ENCODE data around the gene KCTD21. TPM values are rescaled to one million over a fixed set of nuclear protein-coding genes. Genes with fewer than 3 reads are reported as not detected.
"Not testable (repeated sequence)": the region's sequence is repeated elsewhere in the genome, so short reads cannot be mapped to it uniquely, and the experiment has no call there.

Gene KCTD21
- total and polyA plus RNA-seq, 5 donors = 4.6 to 10.7 (median 9.7) TPM

- DNase-seq = no peak
- H3K27ac ChIP-seq (ENCODE audit: low read length) = no peak overlapping the region
- no peaks in the 10 kb centered on the region for H3K9me3 ChIP-seq (ENCODE audit: control insufficient read depth, low read length)
- no peak overlapping the region for H3K4me3 ChIP-seq (ENCODE audit: low read length)
- no peaks in the 10 kb centered on the region for H3K27me3 ChIP-seq (ENCODE audit: control insufficient read depth, insufficient read depth)
- ATAC-seq = no peak
- intact Hi-C loops (cut with DNase I) = loop anchor here (5.0 to 10.0 kb wide), 5 partner anchors 188 to 338 kb away; partner anchors contain the start of gene GAB2 (in 2 of the 4)
- H3K4me1 ChIP-seq (ENCODE audit: control insufficient read depth, insufficient read depth, low read length) = peaks cover 10% of the 10 kb centered on the region
- 94% methylated on average over 12 of the region's 12 CpGs for WGBS
Observed at GRCh38 chr11:78226684-78227680, 38.6 kb upstream of the KCTD21 start.

DNA sequence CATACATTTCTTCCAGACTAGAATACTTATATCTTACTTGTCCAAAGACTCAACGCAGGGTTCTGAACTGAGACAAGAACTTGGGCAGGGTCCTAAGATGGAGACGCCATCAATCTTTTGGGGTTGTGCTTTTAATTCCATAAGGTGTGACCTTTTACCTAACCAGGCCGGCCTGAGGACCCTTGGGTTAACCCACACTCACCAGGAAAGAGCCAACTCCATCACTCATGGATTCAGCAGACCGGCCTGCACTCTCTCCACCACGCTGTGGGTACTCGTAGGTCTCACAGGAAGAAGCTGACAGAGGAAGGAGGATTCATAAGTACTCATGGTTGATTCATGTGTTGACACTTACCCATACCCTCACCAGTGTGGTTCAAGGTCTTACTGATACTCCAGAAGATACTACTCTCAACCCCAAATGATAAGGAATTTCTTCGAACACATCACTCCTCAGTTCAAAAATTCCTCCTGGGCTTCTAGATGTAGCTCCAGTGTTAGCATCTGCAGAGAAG is 36.5 kb upstream of the KCTD21 start:
- DNase-seq = no peak
- Histone ChIP-seq H3K27ac (ENCODE audit: low read length) (no peak overlapping the region), H3K9me3 (ENCODE audit: control insufficient read depth, low read length) (no peaks in the 10 kb centered on the region), H3K27me3 (ENCODE audit: control insufficient read depth, insufficient read depth) (no peaks in the 10 kb centered on the region), H3K4me1 (ENCODE audit: control insufficient read depth, insufficient read depth, low read length) (no peaks in the 10 kb centered on the region), H3K4me3 (ENCODE audit: low read length) (no peak overlapping the region)
- intact Hi-C loops (cut with DNase I) = loop anchor here (5.0 to 10.0 kb wide), 5 partner anchors 190 to 340 kb away; partner anchors contain the start of gene GAB2 (in 2 of the 4)
- no peak for ATAC-seq
- 95% methylated on average over 7 of the region's 7 CpGs for WGBS

GRCh38 chr11:78224506-78224905 is 36.1 kb upstream of the KCTD21 start:
- no peaks in the 10 kb centered on the region for H3K4me1 ChIP-seq (ENCODE audit: control insufficient read depth, insufficient read depth, low read length)
- intact Hi-C loops (cut with DNase I) = loop anchor here in 3 of 4 donors (10.0 kb wide), 2 partner anchors 190 to 340 kb away; partner anchors contain the start of gene GAB2 (in 1 of the 3)
- no peaks in the 10 kb centered on the region for H3K9me3 ChIP-seq (ENCODE audit: control insufficient read depth, low read length)
- ATAC-seq (no peak), DNase-seq (no peak)
- 93% methylated on average over 4 of the region's 4 CpGs for WGBS
- no peaks in the 10 kb centered on the region for H3K27me3 ChIP-seq (ENCODE audit: control insufficient read depth, insufficient read depth)
- H3K4me3 ChIP-seq (ENCODE audit: low read length) = no peak overlapping the region
- no peak overlapping the region for H3K27ac ChIP-seq (ENCODE audit: low read length)

- Histone ChIP-seq H3K27ac (ENCODE audit: low read length) (no peak overlapping the region), H3K4me1 (ENCODE audit: control insufficient read depth, insufficient read depth, low read length) (no peaks in the 10 kb centered on the region), H3K27me3 (ENCODE audit: control insufficient read depth, insufficient read depth) (no peaks in the 10 kb centered on the region), H3K9me3 (ENCODE audit: control insufficient read depth, low read length) (no peaks in the 10 kb centered on the region), H3K4me3 (ENCODE audit: low read length) (no peak overlapping the region)
- intact Hi-C loops (cut with DNase I) = loop anchor here in 3 of 4 donors (10.0 kb wide), 2 partner anchors 191 to 341 kb away; partner anchors contain the start of gene GAB2 (in 1 of the 3)
- 87% methylated on average over 9 of the region's 9 CpGs for WGBS
- ATAC-seq (no peak), DNase-seq (no peak)
Observed at GRCh38 chr11:78223320-78223954, 35.0 kb upstream of the KCTD21 start.

GRCh38 chr11:78222726-78223125 is 34.3 kb upstream of the KCTD21 start:
- intact Hi-C loops (cut with DNase I) = loop anchor here in 3 of 4 donors (10.0 kb wide), 2 partner anchors 192 to 342 kb away; partner anchors contain the start of gene GAB2 (in 1 of the 3)
- H3K27me3 ChIP-seq (ENCODE audit: control insufficient read depth, insufficient read depth); H3K9me3 ChIP-seq (ENCODE audit: control insufficient read depth, low read length); H3K4me1 ChIP-seq (ENCODE audit: control insufficient read depth, insufficient read depth, low read length); H3K4me3 ChIP-seq (ENCODE audit: low read length); H3K27ac ChIP-seq (ENCODE audit: low read length); ATAC-seq: not testable (repeated sequence)
- peak in 1 of 3 donors; percentile 62 for DNase-seq
- WGBS = 75% methylated on average over 10 of the region's 10 CpGs

DNA sequence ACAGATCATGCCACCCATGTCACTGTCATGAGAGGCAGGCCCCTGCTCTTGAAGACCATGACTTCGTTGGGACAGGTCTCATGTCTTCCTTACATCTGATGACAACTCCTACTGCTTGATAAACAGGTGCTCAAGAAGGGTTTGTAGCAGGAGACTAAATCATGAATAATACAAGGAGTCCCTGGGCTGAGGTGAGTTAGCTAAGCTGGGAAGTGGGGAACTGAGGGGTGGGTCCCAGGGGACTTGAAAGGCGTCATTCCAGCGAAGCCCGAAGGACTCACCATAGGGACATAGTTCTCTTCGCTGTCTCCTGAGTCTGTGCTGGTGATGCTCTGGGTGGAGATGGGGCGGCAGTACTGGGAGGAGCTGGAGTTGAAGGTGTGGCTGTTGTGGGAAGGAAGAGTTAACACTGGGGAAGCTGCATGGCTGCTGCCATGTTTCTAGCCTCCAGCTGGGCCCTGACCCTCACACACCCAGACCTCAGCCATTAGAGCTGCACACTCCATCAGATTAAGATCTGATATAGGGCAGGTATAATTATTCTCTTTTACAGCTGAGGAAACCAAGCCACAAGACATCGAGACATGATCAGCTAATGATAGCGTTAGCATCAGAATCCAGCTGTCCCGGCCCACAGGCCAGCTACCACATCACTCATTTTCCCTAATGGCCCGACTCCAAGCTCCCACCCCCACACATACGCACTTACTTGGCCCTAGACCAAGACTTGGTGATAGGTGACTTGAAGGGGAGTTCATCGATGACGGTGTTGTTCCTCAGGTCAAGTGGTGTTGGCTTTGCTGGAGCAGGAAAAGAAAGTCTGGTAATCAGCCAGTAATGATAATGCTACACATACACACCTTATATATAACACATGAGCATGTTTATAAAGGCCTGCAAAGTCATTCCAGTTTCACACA is 33.2 kb upstream of the KCTD21 start:
- no peak for ATAC-seq
- Histone ChIP-seq H3K9me3 (ENCODE audit: control insufficient read depth, low read length) (no peaks in the 10 kb centered on the region), H3K4me1 (ENCODE audit: control insufficient read depth, insufficient read depth, low read length) (no peaks in the 10 kb centered on the region), H3K27me3 (ENCODE audit: control insufficient read depth, insufficient read depth) (no peaks in the 10 kb centered on the region), H3K4me3 (ENCODE audit: low read length) (no peak overlapping the region), H3K27ac (ENCODE audit: low read length) (no peak overlapping the region)
- 72% methylated on average over 13 of the region's 13 CpGs for WGBS
- intact Hi-C loops (cut with DNase I) = loop anchor here in 3 of 4 donors (10.0 kb wide), 2 partner anchors 193 to 343 kb away; partner anchors contain the start of gene GAB2 (in 1 of the 3)
- DNase-seq = no peak

- no peak overlapping the region for H3K4me3 ChIP-seq (ENCODE audit: low read length)
- intact Hi-C loops (cut with DNase I) = loop anchor here in 3 of 4 donors (10.0 kb wide), 2 partner anchors 194 to 344 kb away; partner anchors contain the start of gene GAB2 (in 1 of the 3)
- H3K27me3 ChIP-seq (ENCODE audit: control insufficient read depth, insufficient read depth) = no peaks in the 10 kb centered on the region
- no peaks in the 10 kb centered on the region for H3K4me1 ChIP-seq (ENCODE audit: control insufficient read depth, insufficient read depth, low read length)
- no peaks in the 10 kb centered on the region for H3K9me3 ChIP-seq (ENCODE audit: control insufficient read depth, low read length)
- no peak overlapping the region for H3K27ac ChIP-seq (ENCODE audit: low read length)
- ATAC-seq (no peak), DNase-seq (peak in 1 of 3 donors; percentile 30)
- 94% methylated on average over 14 of the region's 14 CpGs for WGBS
Observed at GRCh38 chr11:78220218-78221157, 32.1 kb upstream of the KCTD21 start.

GRCh38 chr11:78219493-78220217 is 31.2 kb upstream of the KCTD21 start:
- intact Hi-C loops (cut with DNase I) = loop anchor here in 3 of 4 donors (10.0 kb wide), 2 partner anchors 195 to 345 kb away; partner anchors contain the start of gene GAB2 (in 1 of the 3)
- ATAC-seq (no peak), DNase-seq (no peak)
- Histone ChIP-seq H3K9me3 (ENCODE audit: control insufficient read depth, low read length) (no peaks in the 10 kb centered on the region), H3K27ac (ENCODE audit: low read length) (no peak overlapping the region), H3K27me3 (ENCODE audit: control insufficient read depth, insufficient read depth) (no peaks in the 10 kb centered on the region), H3K4me1 (ENCODE audit: control insufficient read depth, insufficient read depth, low read length) (no peaks in the 10 kb centered on the region), H3K4me3 (ENCODE audit: low read length) (no peak overlapping the region)
- WGBS = 92% methylated on average over 7 of the region's 7 CpGs
